Measurements from ENCODE around the gene CIBAR2. TPM values are rescaled to one million over a fixed set of nuclear protein-coding genes. Genes with fewer than 3 reads are reported as not detected.
"Not testable (repeated sequence)": the region's sequence is repeated elsewhere in the genome, so short reads cannot be mapped to it uniquely, and the experiment has no call there.

CIBAR2 gene
- total and polyA plus RNA-seq, 2 experiments from 2014 or later, result not detected

- not testable (repeated sequence) for ATAC-seq; H3K27me3 ChIP-seq (ENCODE audit: insufficient read depth); H3K27ac ChIP-seq (ENCODE audit: low read depth); H3K9me3 Mint-ChIP-seq; H3K9me2 ChIP-seq (ENCODE audit: insufficient read depth); H3K79me2 ChIP-seq (replicated peaks; ENCODE audit: insufficient read depth); DNase-seq (ENCODE audit: low spot score); H3K4me3 ChIP-seq; H3K36me3 Mint-ChIP-seq (ENCODE audit: low read depth); H3K4me2 ChIP-seq; H3K36me3 ChIP-seq (ENCODE audit: insufficient read depth); H3K4me3 Mint-ChIP-seq; H3K27ac Mint-ChIP-seq; H4K20me1 ChIP-seq (replicated peaks; ENCODE audit: insufficient read depth)
- H3K4me1 ChIP-seq (ENCODE audit: insufficient read depth), result peaks cover 19% of the 10 kb centered on the region
- H2AFZ ChIP-seq, result peak overlapping the region; percentile 59; the same call in 1 of the 2 replicates
- peaks cover 25% of the 10 kb centered on the region for H3K4me1 Mint-ChIP-seq
- H3F3A ChIP-seq (replicated peaks; ENCODE audit: low read depth), result peaks cover 15% of the 10 kb centered on the region; the same call in 1 of the 2 replicates
- H3K27me3 Mint-ChIP-seq (ENCODE audit: insufficient read depth, low read depth, poor library complexity), result peaks cover 13% of the 10 kb centered on the region
Measured at GRCh38 chr16:85123441-85123840, 11.2 kb upstream of the CIBAR2 start.

GRCh38 chr16:85120006-85120340, 7.7 kb upstream of the CIBAR2 start:
- Histone ChIP-seq H3K27me3 (ENCODE audit: insufficient read depth) (no peaks in the 10 kb centered on the region), H3K4me3 (no peak overlapping the region), H3F3A (replicated peaks; ENCODE audit: low read depth) (0 out of 2 replicates have a peak, but pooled peaks cover 4% of the 10 kb centered on the region), H3K4me2 (no peak overlapping the region), H4K20me1 (replicated peaks; ENCODE audit: insufficient read depth) (no peaks in the 10 kb centered on the region), H3K4me1 (ENCODE audit: insufficient read depth) (no peaks in the 10 kb centered on the region; the same call in 1 of the 2 replicates), H3K9me2 (ENCODE audit: insufficient read depth) (no peaks in the 10 kb centered on the region), H3K79me2 (replicated peaks; ENCODE audit: insufficient read depth) (no peaks in the 10 kb centered on the region), H3K36me3 (ENCODE audit: insufficient read depth) (no peaks in the 10 kb centered on the region), H3K27ac (ENCODE audit: low read depth) (no peak overlapping the region), H2AFZ (no peak overlapping the region)
- Mint-ChIP-seq H3K4me3 (no peak overlapping the region), H3K36me3 (ENCODE audit: low read depth) (0 out of 3 replicates have a peak, but pooled peaks cover 2% of the 10 kb centered on the region), H3K9me3 (0 out of 3 replicates have a peak, but pooled peaks cover 5% of the 10 kb centered on the region), H3K27me3 (ENCODE audit: insufficient read depth, low read depth, poor library complexity) (peaks cover 12% of the 10 kb centered on the region), H3K27ac (no peak overlapping the region), H3K4me1 (peaks cover 9% of the 10 kb centered on the region; the same call in 1 of the 3 replicates)
- ATAC-seq, result no peak
- no peak for TF ChIP-seq NANOG (IDR thresholded peaks at IDR 0.05; ENCODE audit: borderline replicate concordance)
- DNase-seq (ENCODE audit: low spot score), result no peak

GRCh38 chr16:85117418-85117817, 5.1 kb upstream of the CIBAR2 start:
- H3K27me3 ChIP-seq (ENCODE audit: insufficient read depth), result no peaks in the 10 kb centered on the region
- H3K9me2 ChIP-seq (ENCODE audit: insufficient read depth), result no peaks in the 10 kb centered on the region
- H3K4me1 Mint-ChIP-seq, result peaks cover 21% of the 10 kb centered on the region
- no peak overlapping the region for H3K27ac ChIP-seq (ENCODE audit: low read depth)
- H3F3A ChIP-seq (replicated peaks; ENCODE audit: low read depth), result no peaks in the 10 kb centered on the region
- H3K4me3 ChIP-seq, result no peak overlapping the region
- DNase-seq (ENCODE audit: low spot score) (no peak), ATAC-seq (no peak)
- peaks cover 18% of the 10 kb centered on the region for H3K27me3 Mint-ChIP-seq (ENCODE audit: insufficient read depth, low read depth, poor library complexity)
- H3K36me3 ChIP-seq (ENCODE audit: insufficient read depth), result no peaks in the 10 kb centered on the region
- no peak overlapping the region for H3K4me3 Mint-ChIP-seq
- no peaks in the 10 kb centered on the region for H3K36me3 Mint-ChIP-seq (ENCODE audit: low read depth)
- H3K4me2 ChIP-seq, result no peak overlapping the region
- TF ChIP-seq ETS1 (IDR thresholded peaks at IDR 0.05) (no peak), REST (IDR thresholded peaks at IDR 0.05; ENCODE audit: unreplicated experiment) (no peak), JUNB (IDR thresholded peaks at IDR 0.05; ENCODE audit: unreplicated experiment) (no peak), CTCF (conservative IDR thresholded peaks at IDR 0.05; ENCODE audit: low read depth in 2 of 2) (no peak), NANOG (IDR thresholded peaks at IDR 0.05; ENCODE audit: borderline replicate concordance) (no peak)
- H4K20me1 ChIP-seq (replicated peaks; ENCODE audit: insufficient read depth), result no peaks in the 10 kb centered on the region
- no peak overlapping the region for H3K27ac Mint-ChIP-seq
- H3K79me2 ChIP-seq (replicated peaks; ENCODE audit: insufficient read depth), result no peaks in the 10 kb centered on the region
- no peaks in the 10 kb centered on the region for H3K9me3 Mint-ChIP-seq
- no peaks in the 10 kb centered on the region; the same call in 1 of the 2 replicates for H3K4me1 ChIP-seq (ENCODE audit: insufficient read depth)
- H2AFZ ChIP-seq, result no peak overlapping the region
